Stimulated activated effector memory CD8-positive, alpha-beta T cell treated with anti-CD3 and anti-CD28 coated beads, Interleukin-12 subunit alpha, Interleukin-12 subunit beta, amount 100 ng/mL, for 72 hours (primary cell): ENCODE measurements around the gene IQCK.

Experiments used
- ATAC-seq: fragments of 150-1000 bp; cut with Tn5 transposase; 2 replicates; pipeline ENCODE4 v1.10.0; 2021
- DNase-seq, 2 donors: peaks; one replicate each; pipeline ENCODE4 v3.0.0; 2021 to 2022; ENCODE audit warnings: low spot score in 2 of 2
- H3K27ac Mint-ChIP-seq: one replicate; pipeline ENCODE4 v1.8.0; 2022; ENCODE audit warnings: mild to moderate bottlenecking, mixed read lengths
- H3K36me3 Mint-ChIP-seq: one replicate; pipeline ENCODE4 v1.8.0; 2022; ENCODE audit warnings: mild to moderate bottlenecking, mixed read lengths
- H3K4me1 Mint-ChIP-seq: one replicate; pipeline ENCODE4 v1.8.0; 2022; ENCODE audit warnings: mixed read lengths
- H3K4me3 Mint-ChIP-seq: one replicate; pipeline ENCODE4 v1.8.0; 2022; ENCODE audit warnings: mild to moderate bottlenecking, mixed read lengths
- H3K9me3 Mint-ChIP-seq: one replicate; pipeline ENCODE4 v1.8.0; 2022; ENCODE audit warnings: mixed read lengths

IQCK gene

GRCh38 chr16:19755268-19755667 lies 37.2 kb downstream of the IQCK start:
- Mint-ChIP-seq H3K9me3 (no peaks in the 10 kb centered on the region), H3K36me3 (no peaks in the 10 kb centered on the region), H3K27ac (no peak overlapping the region), H3K4me1 (no peaks in the 10 kb centered on the region), H3K4me3 (no peak overlapping the region)
- DNase-seq = no peak
- no peak for ATAC-seq

GRCh38 chr16:19757026-19757425 lies 39.0 kb downstream of the IQCK start:
- no peak overlapping the region for H3K4me3 Mint-ChIP-seq
- no peak overlapping the region for H3K27ac Mint-ChIP-seq
- ATAC-seq (no peak), DNase-seq (no peak)
- H3K4me1 Mint-ChIP-seq = no peaks in the 10 kb centered on the region
- H3K9me3 Mint-ChIP-seq = no peaks in the 10 kb centered on the region
- no peaks in the 10 kb centered on the region for H3K36me3 Mint-ChIP-seq

- H3K27ac Mint-ChIP-seq = no peak overlapping the region
- DNase-seq = no peak
- H3K9me3 Mint-ChIP-seq = no peaks in the 10 kb centered on the region
- H3K4me1 Mint-ChIP-seq = no peaks in the 10 kb centered on the region
- no peak for ATAC-seq
- H3K4me3 Mint-ChIP-seq = no peak overlapping the region
- no peaks in the 10 kb centered on the region for H3K36me3 Mint-ChIP-seq
These were observed 39.9 kb downstream of the IQCK start for GRCh38 chr16:19757762-19758595.

GRCh38 chr16:19760356-19761060 lies 42.4 kb downstream of the IQCK start:
- H3K4me1 Mint-ChIP-seq = no peaks in the 10 kb centered on the region
- H3K9me3 Mint-ChIP-seq = no peaks in the 10 kb centered on the region
- H3K36me3 Mint-ChIP-seq = no peaks in the 10 kb centered on the region
- H3K27ac Mint-ChIP-seq = no peak overlapping the region
- ATAC-seq (no peak), DNase-seq (no peak)
- H3K4me3 Mint-ChIP-seq = no peak overlapping the region

GRCh38 chr16:19765860-19766553 lies 47.9 kb downstream of the IQCK start:
- ATAC-seq = no peak
- peaks cover 3% of the 10 kb centered on the region for H3K9me3 Mint-ChIP-seq
- no peaks in the 10 kb centered on the region for H3K36me3 Mint-ChIP-seq
- no peak overlapping the region for H3K27ac Mint-ChIP-seq
- H3K4me1 Mint-ChIP-seq = no peaks in the 10 kb centered on the region
- DNase-seq = no peak
- H3K4me3 Mint-ChIP-seq = no peak overlapping the region

- H3K4me1 Mint-ChIP-seq = no peaks in the 10 kb centered on the region
- DNase-seq = no peak
- ATAC-seq = no peak
- H3K36me3 Mint-ChIP-seq = no peaks in the 10 kb centered on the region
- H3K9me3 Mint-ChIP-seq = peaks cover 3% of the 10 kb centered on the region
- no peak overlapping the region for H3K4me3 Mint-ChIP-seq
- no peak overlapping the region for H3K27ac Mint-ChIP-seq
These were observed 48.4 kb downstream of the IQCK start for GRCh38 chr16:19766554-19766884.

- DNase-seq (no peak), ATAC-seq (no peak)
- Mint-ChIP-seq H3K36me3 (no peaks in the 10 kb centered on the region), H3K9me3 (peaks cover 3% of the 10 kb centered on the region), H3K27ac (no peak overlapping the region), H3K4me1 (no peaks in the 10 kb centered on the region), H3K4me3 (no peak overlapping the region)
These were observed 48.9 kb downstream of the IQCK start for GRCh38 chr16:19766988-19767387.

GRCh38 chr16:19767497-19767896 lies 49.4 kb downstream of the IQCK start:
- Mint-ChIP-seq H3K4me1 (no peaks in the 10 kb centered on the region), H3K36me3 (no peaks in the 10 kb centered on the region), H3K9me3 (peaks cover 3% of the 10 kb centered on the region), H3K4me3 (no peak overlapping the region), H3K27ac (no peak overlapping the region)
- DNase-seq (no peak), ATAC-seq (no peak)

GRCh38 chr16:19769239-19769638 lies 51.2 kb downstream of the IQCK start:
- Mint-ChIP-seq H3K36me3 (no peaks in the 10 kb centered on the region), H3K4me3 (no peak overlapping the region), H3K9me3 (peaks cover 3% of the 10 kb centered on the region), H3K4me1 (no peaks in the 10 kb centered on the region), H3K27ac (no peak overlapping the region)
- DNase-seq (no peak), ATAC-seq (no peak)

- ATAC-seq (no peak), DNase-seq (no peak)
- Mint-ChIP-seq H3K27ac (no peak overlapping the region), H3K4me3 (no peak overlapping the region), H3K9me3 (peaks cover 3% of the 10 kb centered on the region), H3K36me3 (no peaks in the 10 kb centered on the region), H3K4me1 (no peaks in the 10 kb centered on the region)
These were observed 53.0 kb downstream of the IQCK start for GRCh38 chr16:19771040-19771439.

- H3K4me3 Mint-ChIP-seq = no peak overlapping the region
- no peak for ATAC-seq
- no peak overlapping the region for H3K27ac Mint-ChIP-seq
These were observed 53.7 kb downstream of the IQCK start for GRCh38 chr16:19771796-19772195.

GRCh38 chr16:19774024-19774423 lies 56.0 kb downstream of the IQCK start:
- H3K36me3 Mint-ChIP-seq = no peaks in the 10 kb centered on the region
- no peak overlapping the region for H3K4me3 Mint-ChIP-seq
- H3K27ac Mint-ChIP-seq = no peak overlapping the region
- ATAC-seq (no peak), DNase-seq (no peak)
- peaks cover 3% of the 10 kb centered on the region for H3K9me3 Mint-ChIP-seq
- H3K4me1 Mint-ChIP-seq = no peaks in the 10 kb centered on the region

More at GRCh38 chr16:19771796-19772195, 53.7 kb downstream of the IQCK start:
- peaks cover 3% of the 10 kb centered on the region for H3K9me3 Mint-ChIP-seq
- no peaks in the 10 kb centered on the region for H3K4me1 Mint-ChIP-seq
- DNase-seq = no peak
- H3K36me3 Mint-ChIP-seq = no peaks in the 10 kb centered on the region

GRCh38 chr16:19776147-19776546 lies 58.1 kb downstream of the IQCK start:
- ATAC-seq = no peak
- Mint-ChIP-seq H3K36me3 (no peaks in the 10 kb centered on the region), H3K9me3 (no peaks in the 10 kb centered on the region), H3K4me1 (no peaks in the 10 kb centered on the region), H3K27ac (no peak overlapping the region), H3K4me3 (no peak overlapping the region)
- no peak for DNase-seq

- Mint-ChIP-seq H3K27ac (no peak overlapping the region), H3K4me1 (no peaks in the 10 kb centered on the region)
- ATAC-seq = no peak
These were observed 58.5 kb downstream of the IQCK start for GRCh38 chr16:19776565-19776964.

GRCh38 chr16:19780321-19780720 lies 62.2 kb downstream of the IQCK start:
- H3K36me3 Mint-ChIP-seq = no peaks in the 10 kb centered on the region
- DNase-seq (no peak), ATAC-seq (no peak)
- no peak overlapping the region for H3K27ac Mint-ChIP-seq
- H3K4me3 Mint-ChIP-seq = no peak overlapping the region
- no peaks in the 10 kb centered on the region for H3K4me1 Mint-ChIP-seq
- no peaks in the 10 kb centered on the region for H3K9me3 Mint-ChIP-seq

More at GRCh38 chr16:19776565-19776964, 58.5 kb downstream of the IQCK start:
- no peak for DNase-seq
- no peaks in the 10 kb centered on the region for H3K9me3 Mint-ChIP-seq
- H3K4me3 Mint-ChIP-seq = no peak overlapping the region
- no peaks in the 10 kb centered on the region for H3K36me3 Mint-ChIP-seq

- Mint-ChIP-seq H3K36me3 (no peaks in the 10 kb centered on the region), H3K9me3 (no peaks in the 10 kb centered on the region), H3K4me3 (no peak overlapping the region), H3K4me1 (no peaks in the 10 kb centered on the region), H3K27ac (no peak overlapping the region)
- peak in 1 of 2 donors; percentile 10 for DNase-seq
- ATAC-seq = no peak
These were observed 63.2 kb downstream of the IQCK start for GRCh38 chr16:19781226-19781625.
